ENCODE measurements around the gene EFHC1. TPM values are rescaled to one million over a fixed set of nuclear protein-coding genes. Genes with fewer than 3 reads are reported as not detected.
A peak's percentile ranks its signal among the peaks of the same experiment; 100 is the strongest.

The EFHC1 gene
- total and polyA plus RNA-seq, 2 of the 13 experiments (the other 11 are each of a cell fraction or from before 2014, with no cell fraction given): 23.4 to 29.5 TPM

DNA sequence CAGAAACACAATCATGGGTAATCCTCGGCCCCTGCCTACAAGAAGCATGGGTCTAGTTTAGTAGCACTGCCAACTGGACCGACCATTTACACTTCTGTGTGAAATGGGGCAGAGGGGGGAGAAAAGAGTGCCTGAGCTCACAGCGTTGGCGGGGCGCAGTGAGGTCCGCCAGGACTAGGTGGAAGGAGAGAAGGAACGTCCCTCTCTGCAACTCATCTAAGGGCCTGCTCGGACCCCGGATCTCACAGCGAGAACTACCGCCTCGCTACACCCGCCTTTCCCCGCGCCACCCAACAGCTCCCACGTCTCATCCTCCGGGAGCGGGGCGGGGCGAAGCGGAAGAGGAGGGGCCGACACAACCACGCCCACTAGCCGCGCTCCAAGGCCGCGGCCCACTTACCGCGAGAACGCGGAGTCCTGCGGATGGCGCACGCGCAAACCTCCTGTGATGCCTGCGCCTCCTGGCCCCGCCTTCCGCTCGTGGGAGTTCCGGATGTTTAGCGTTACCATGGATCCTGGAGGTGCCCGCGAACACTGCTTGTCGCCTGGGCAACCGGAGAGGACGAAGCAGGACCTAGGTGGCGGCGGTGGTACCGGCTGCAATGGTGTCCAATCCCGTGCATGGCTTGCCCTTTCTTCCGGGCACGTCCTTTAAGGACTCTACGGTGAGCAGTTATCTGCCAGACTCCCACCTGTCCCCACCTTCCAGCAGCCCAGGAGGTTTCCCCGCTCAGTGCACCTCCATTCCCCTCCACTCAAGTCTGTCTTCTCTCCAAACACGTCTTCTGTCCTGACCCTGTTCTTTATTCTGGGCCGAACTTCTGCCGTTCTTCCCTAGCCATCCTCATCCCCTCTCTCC lies at the start of gene EFHC1 (continued):
- TF ChIP-seq ZNF260 (CRISPR knock-in tag; IDR thresholded peaks at IDR 0.05; ENCODE audit: borderline replicate concordance, low read depth) (no peak; the same call in 1 of the 2 replicates), GPN1 (CRISPR knock-in tag; IDR thresholded peaks at IDR 0.05; ENCODE audit: borderline replicate concordance) (no peak; the same call in 1 of the 2 replicates), KDM4B (CRISPR knock-in tag; IDR thresholded peaks at IDR 0.05) (peak; percentile 72; the same call in 1 of the 2 replicates), SMAD1 (CRISPR knock-in tag; IDR thresholded peaks at IDR 0.05; ENCODE audit: borderline replicate concordance, low read depth) (0 out of 2 replicates have a peak, but pooled peaks have one; percentile 42), ZNF256 (CRISPR knock-in tag; conservative IDR thresholded peaks at IDR 0.05) (peak; percentile 78), PRMT3 (CRISPR knock-in tag; IDR thresholded peaks at IDR 0.05; ENCODE audit: borderline replicate concordance, low read depth) (no peak), ZMYM3 (CRISPR knock-in tag; IDR thresholded peaks at IDR 0.05) (no peak; the same call in 1 of the 2 replicates), ZNF333 (CRISPR knock-in tag; IDR thresholded peaks at IDR 0.05; ENCODE audit: borderline replicate concordance) (no peak; the same call in 1 of the 2 replicates), ZBTB7B (CRISPR knock-in tag; IDR thresholded peaks at IDR 0.05) (0 out of 2 replicates have a peak, but pooled peaks have one; percentile 3)
- TF ChIP-seq, protein P1, sequence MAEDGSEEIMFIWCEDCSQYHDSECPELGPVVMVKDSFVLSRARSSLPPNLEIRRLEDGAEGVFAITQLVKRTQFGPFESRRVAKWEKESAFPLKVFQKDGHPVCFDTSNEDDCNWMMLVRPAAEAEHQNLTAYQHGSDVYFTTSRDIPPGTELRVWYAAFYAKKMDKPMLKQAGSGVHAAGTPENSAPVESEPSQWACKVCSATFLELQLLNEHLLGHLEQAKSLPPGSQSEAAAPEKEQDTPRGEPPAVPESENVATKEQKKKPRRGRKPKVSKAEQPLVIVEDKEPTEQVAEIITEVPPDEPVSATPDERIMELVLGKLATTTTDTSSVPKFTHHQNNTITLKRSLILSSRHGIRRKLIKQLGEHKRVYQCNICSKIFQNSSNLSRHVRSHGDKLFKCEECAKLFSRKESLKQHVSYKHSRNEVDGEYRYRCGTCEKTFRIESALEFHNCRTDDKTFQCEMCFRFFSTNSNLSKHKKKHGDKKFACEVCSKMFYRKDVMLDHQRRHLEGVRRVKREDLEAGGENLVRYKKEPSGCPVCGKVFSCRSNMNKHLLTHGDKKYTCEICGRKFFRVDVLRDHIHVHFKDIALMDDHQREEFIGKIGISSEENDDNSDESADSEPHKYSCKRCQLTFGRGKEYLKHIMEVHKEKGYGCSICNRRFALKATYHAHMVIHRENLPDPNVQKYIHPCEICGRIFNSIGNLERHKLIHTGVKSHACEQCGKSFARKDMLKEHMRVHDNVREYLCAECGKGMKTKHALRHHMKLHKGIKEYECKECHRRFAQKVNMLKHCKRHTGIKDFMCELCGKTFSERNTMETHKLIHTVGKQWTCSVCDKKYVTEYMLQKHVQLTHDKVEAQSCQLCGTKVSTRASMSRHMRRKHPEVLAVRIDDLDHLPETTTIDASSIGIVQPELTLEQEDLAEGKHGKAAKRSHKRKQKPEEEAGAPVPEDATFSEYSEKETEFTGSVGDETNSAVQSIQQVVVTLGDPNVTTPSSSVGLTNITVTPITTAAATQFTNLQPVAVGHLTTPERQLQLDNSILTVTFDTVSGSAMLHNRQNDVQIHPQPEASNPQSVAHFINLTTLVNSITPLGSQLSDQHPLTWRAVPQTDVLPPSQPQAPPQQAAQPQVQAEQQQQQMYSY (CRISPR knock-in tag; IDR thresholded peaks at IDR 0.05): peak; percentile 74; the same call in 1 of the 2 replicates
- TF ChIP-seq, protein P2, sequence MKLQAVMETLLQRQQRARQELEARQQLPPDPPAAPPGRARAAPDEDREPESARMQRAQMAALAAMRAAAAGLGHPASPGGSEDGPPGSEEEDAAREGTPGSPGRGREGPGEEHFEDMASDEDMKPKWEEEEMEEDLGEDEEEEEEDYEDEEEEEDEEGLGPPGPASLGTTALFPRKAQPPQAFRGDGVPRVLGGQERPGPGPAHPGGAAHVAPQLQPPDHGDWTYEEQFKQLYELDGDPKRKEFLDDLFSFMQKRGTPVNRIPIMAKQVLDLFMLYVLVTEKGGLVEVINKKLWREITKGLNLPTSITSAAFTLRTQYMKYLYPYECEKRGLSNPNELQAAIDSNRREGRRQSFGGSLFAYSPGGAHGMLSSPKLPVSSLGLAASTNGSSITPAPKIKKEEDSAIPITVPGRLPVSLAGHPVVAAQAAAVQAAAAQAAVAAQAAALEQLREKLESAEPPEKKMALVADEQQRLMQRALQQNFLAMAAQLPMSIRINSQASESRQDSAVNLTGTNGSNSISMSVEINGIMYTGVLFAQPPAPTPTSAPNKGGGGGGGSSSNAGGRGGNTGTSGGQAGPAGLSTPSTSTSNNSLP (IDR thresholded peaks at IDR 0.05; ENCODE audit: low read depth, low read length): no peak
- TF ChIP-seq, protein P3, sequence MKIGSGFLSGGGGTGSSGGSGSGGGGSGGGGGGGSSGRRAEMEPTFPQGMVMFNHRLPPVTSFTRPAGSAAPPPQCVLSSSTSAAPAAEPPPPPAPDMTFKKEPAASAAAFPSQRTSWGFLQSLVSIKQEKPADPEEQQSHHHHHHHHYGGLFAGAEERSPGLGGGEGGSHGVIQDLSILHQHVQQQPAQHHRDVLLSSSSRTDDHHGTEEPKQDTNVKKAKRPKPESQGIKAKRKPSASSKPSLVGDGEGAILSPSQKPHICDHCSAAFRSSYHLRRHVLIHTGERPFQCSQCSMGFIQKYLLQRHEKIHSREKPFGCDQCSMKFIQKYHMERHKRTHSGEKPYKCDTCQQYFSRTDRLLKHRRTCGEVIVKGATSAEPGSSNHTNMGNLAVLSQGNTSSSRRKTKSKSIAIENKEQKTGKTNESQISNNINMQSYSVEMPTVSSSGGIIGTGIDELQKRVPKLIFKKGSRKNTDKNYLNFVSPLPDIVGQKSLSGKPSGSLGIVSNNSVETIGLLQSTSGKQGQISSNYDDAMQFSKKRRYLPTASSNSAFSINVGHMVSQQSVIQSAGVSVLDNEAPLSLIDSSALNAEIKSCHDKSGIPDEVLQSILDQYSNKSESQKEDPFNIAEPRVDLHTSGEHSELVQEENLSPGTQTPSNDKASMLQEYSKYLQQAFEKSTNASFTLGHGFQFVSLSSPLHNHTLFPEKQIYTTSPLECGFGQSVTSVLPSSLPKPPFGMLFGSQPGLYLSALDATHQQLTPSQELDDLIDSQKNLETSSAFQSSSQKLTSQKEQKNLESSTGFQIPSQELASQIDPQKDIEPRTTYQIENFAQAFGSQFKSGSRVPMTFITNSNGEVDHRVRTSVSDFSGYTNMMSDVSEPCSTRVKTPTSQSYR (CRISPR knock-in tag; IDR thresholded peaks at IDR 0.05; ENCODE audit: borderline replicate concordance): no peak; the same call in 1 of the 2 replicates
- TF ChIP-seq, protein P4, sequence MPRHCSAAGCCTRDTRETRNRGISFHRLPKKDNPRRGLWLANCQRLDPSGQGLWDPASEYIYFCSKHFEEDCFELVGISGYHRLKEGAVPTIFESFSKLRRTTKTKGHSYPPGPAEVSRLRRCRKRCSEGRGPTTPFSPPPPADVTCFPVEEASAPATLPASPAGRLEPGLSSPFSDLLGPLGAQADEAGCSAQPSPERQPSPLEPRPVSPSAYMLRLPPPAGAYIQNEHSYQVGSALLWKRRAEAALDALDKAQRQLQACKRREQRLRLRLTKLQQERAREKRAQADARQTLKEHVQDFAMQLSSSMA (CRISPR knock-in tag; IDR thresholded peaks at IDR 0.05): peak; percentile 88
- TF ChIP-seq, protein P5, sequence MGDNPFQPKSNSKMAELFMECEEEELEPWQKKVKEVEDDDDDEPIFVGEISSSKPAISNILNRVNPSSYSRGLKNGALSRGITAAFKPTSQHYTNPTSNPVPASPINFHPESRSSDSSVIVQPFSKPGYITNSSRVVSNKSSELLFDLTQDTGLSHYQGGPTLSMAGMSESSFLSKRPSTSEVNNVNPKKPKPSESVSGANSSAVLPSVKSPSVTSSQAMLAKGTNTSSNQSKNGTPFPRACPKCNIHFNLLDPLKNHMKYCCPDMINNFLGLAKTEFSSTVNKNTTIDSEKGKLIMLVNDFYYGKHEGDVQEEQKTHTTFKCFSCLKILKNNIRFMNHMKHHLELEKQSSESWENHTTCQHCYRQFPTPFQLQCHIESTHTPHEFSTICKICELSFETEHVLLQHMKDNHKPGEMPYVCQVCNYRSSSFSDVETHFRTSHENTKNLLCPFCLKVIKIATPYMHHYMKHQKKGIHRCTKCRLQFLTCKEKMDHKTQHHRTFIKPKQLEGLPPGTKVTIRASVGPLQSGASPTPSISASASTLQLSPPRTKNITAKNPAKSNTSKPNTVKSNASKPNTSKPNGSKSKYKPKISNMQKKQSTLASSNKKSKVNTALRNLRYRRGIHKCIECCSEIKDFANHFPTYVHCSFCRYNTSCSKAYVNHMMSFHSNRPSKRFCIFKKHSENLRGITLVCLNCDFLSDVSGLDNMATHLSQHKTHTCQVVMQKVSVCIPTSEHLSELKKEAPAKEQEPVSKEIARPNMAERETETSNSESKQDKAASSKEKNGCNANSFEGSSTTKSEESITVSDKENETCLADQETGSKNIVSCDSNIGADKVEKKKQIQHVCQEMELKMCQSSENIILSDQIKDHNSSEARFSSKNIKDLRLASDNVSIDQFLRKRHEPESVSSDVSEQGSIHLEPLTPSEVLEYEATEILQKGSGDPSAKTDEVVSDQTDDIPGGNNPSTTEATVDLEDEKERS (CRISPR knock-in tag; IDR thresholded peaks at IDR 0.05): 0 out of 2 replicates have a peak, but pooled peaks have one; percentile 23
